Epithelial cell of proximal tubule (primary cell): ENCODE measurements around the gene ARF1. TPM values are rescaled to one million over a fixed set of nuclear protein-coding genes. Genes with fewer than 3 reads are reported as not detected.

Source experiments
- DNase-seq: peaks from one replicate; pipeline ENCODE4 v3.0.0-alpha.2; 2011; ENCODE audit warnings: low read depth
- H3K4me3 ChIP-seq: 2 replicates; pipeline ENCODE4 v1.5.1; 2011; ENCODE audit warnings: low read depth, mild to moderate bottlenecking, low read length
- total RNA-seq: library from RNA; depleted of rRNA; stranded (reverse); fragments of >200 nt; gene quantifications from 2 replicates; pipeline ENCODE4 v1.2.3, GENCODE V29; 2015
- TF ChIP-seq, protein P1 (sequence below): conservative IDR thresholded peaks from 2 replicates; pipeline ENCODE4 v1.5.1; 2012; ENCODE audit warnings: low read depth, mild to moderate bottlenecking, low read length

Gene ARF1
- total RNA-seq, 1 donor from 2014 or later, result 303 TPM

DNA sequence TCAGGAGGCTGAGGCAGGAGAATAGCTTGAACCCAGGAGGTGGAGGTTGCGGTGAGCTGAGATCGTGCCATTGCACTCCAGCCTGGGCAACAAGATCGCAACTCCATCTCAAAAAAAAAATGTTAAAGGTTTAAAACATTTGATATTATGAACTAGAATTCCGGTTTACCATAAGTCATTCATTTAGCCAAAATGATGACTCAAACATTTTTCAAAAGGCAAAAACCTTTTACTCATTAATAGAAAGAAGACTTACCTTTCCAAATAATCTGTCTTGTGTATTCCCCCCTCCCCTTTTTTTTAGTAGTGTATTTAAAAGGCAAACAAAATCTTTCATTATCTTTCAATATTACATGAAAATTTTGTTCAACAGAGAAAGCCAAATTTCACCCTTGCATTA is 34.8 kb downstream of the ARF1 start:
- no peak overlapping the region for H3K4me3 ChIP-seq
- TF ChIP-seq, protein P1, sequence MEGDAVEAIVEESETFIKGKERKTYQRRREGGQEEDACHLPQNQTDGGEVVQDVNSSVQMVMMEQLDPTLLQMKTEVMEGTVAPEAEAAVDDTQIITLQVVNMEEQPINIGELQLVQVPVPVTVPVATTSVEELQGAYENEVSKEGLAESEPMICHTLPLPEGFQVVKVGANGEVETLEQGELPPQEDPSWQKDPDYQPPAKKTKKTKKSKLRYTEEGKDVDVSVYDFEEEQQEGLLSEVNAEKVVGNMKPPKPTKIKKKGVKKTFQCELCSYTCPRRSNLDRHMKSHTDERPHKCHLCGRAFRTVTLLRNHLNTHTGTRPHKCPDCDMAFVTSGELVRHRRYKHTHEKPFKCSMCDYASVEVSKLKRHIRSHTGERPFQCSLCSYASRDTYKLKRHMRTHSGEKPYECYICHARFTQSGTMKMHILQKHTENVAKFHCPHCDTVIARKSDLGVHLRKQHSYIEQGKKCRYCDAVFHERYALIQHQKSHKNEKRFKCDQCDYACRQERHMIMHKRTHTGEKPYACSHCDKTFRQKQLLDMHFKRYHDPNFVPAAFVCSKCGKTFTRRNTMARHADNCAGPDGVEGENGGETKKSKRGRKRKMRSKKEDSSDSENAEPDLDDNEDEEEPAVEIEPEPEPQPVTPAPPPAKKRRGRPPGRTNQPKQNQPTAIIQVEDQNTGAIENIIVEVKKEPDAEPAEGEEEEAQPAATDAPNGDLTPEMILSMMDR, result no peak
- no peak for DNase-seq

DNA sequence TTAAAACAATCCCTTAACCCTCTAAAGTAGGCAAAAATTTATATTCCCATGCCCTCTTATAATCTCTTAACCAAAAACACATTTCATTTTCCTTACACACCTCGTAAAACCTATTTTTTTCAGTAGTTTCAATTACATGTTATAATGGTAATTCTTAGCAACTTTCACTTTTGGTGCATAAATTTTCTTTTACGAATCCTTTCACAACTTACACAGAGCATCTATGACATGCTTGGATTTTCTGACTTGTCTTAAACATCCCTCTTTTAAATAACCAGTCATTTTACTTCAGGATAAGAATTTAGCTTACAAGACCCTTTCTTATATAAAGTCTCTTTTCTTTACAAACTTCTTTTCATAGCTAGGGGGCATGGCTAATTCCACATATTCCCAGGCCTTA is 35.5 kb downstream of the ARF1 start:
- no peak for DNase-seq

DNA sequence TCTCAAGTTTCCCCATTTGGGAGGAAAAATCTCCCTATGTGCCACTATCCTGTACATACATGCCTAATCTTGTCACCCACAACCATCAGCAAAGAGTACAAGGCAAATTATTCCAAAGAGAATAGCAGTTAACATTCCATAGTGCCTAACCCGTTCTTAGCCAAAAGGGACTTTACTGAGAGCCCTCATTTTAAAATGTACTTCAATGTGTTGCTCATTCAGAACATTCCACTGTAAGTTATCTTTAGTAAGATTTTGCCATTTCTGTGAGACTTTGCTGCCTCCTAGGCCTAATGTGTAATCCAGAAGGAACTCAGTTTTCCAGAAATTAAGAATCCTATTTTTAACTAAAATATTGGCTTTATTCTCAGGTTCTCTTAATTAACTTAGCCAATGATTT is 37.8 kb downstream of the ARF1 start:
- H3K4me3 ChIP-seq, result no peak overlapping the region
- TF ChIP-seq, protein P1, result no peak
- no peak for DNase-seq

More for the DNA sequence above, 35.5 kb downstream of the ARF1 start:
- TF ChIP-seq, protein P1, result no peak
- H3K4me3 ChIP-seq, result no peak overlapping the region

DNA sequence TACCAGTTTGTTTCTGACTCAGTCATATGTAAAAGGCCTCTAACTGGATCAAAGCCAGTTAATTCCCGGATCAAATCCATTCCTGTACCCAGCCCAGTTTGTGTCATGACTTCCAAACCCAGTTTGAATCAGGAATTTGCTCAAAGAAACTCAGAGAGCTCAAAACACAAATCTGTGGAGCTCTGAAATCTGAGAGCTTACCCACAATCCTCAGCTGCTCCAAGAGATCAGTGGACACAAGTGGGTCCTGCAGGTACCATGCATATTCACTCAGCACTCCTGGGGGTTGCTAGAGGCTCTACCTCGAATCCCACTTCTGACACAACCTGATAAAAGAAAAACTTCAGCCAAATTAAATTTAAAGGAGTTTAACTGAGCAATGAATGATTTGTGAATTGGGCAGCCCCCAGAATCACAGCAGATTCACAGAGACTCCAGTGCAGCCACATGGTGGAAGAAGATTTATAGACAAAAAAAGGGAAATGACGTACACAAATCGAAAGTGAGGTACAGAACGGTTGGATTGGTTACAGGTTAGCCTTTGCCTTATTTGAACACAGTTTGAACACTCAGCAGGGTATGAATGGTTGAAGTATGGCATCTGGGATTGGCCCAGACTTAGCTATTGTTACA is 38.5 kb downstream of the ARF1 start:
- H3K4me3 ChIP-seq, result no peak overlapping the region
- no peak for DNase-seq
- TF ChIP-seq, protein P1, result no peak

DNA sequence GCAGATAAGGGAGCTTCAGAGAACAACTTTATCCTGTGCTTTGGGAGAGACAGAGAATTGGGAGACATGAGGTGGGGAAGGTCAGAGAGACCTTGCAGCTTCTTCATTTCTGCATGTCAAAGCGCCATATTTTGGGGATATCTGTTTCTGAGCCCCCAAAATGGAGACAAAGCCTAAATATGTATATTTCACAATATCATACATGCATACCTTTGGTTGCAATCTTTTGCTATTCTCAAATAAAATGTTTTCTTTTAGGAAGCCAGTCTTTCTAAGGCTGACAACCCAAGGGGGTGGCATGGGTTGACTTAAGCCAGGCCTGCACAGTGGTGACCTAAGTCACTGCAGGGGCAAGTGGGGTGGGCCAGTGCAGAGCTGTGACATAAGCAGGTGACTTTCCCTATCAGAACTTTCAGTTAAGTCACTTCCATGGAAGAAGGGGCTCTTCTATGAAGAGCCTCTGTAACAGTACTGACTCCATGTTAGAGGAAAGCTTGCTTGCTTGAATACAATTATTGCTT is 40.5 kb downstream of the ARF1 start:
- TF ChIP-seq, protein P1, result no peak
- H3K4me3 ChIP-seq, result no peak overlapping the region
- no peak for DNase-seq

DNA sequence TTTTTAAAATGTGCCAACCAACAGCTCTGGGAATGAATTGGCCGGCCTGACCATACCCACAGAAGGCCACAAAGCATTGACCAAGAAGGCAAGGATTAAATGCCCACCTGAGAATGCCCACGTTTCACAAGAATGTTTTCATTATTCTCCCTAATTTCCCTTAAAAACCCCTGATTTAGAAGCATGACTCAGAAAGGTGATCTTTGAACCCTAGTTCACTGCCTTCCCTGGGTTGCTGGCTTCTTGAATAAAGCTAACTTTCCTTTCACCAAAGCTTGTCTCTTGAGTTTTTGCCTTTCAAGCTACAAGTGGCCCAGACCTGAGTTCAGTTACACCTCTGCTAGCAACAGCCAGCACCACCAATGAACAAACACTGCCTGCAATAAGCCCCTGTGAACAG is 41.0 kb downstream of the ARF1 start:
- no peak overlapping the region for H3K4me3 ChIP-seq
- TF ChIP-seq, protein P1, result no peak
- no peak for DNase-seq

DNA sequence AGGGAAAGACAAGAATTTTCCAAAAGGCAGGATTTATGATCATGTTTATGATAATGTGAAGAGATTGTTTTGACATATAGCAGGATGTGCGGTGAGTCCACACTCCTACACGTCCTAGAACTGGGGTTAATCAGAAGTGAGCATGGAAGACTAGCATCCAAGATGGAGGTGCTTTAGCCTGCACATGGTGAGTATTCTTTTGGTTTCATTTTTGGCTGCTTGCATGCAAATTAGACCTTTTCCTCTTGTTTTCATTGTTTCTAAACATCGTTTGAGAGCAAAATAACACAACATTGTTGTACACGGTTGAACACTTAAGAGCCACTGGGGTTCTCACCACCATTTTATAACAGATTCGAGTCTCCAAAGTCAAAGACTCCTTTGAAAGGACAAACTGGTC is 42.7 kb downstream of the ARF1 start:
- TF ChIP-seq, protein P1, result no peak
- DNase-seq, result no peak
- no peak overlapping the region for H3K4me3 ChIP-seq
